GM12892 (cell line): ENCODE results near the gene CDO1.
"Not testable (repeated sequence)": the region's sequence is repeated elsewhere in the genome, so short reads cannot be mapped to it uniquely, and the experiment has no call there.

Source experiments
- DNase-seq: peaks from one replicate; pipeline ENCODE4 v3.0.0; 2011; ENCODE audit not compliant: insufficient read length
- FAIRE-seq: peaks from 2 replicates; lab custom pipeline; 2011; peaks lifted over from hg19 to GRCh38; lab: Jason Lieb, UNC
- POLR2A ChIP-seq: IDR thresholded peaks from 2 replicates; pipeline ENCODE4 v1.6.1; 2011; ENCODE audit warnings: low read depth, low read length, control low read depth
- POLR2AphosphoS5 ChIP-seq: IDR thresholded peaks from 2 replicates; pipeline ENCODE4 v1.6.1; 2011; ENCODE audit warnings: low read depth, low read length, control low read depth
- TAF1 ChIP-seq: IDR thresholded peaks from 2 replicates; pipeline ENCODE4 v1.6.1; 2011; ENCODE audit warnings: low read depth, mild to moderate bottlenecking, control low read depth, low read length, borderline replicate concordance

CDO1 gene

DNA sequence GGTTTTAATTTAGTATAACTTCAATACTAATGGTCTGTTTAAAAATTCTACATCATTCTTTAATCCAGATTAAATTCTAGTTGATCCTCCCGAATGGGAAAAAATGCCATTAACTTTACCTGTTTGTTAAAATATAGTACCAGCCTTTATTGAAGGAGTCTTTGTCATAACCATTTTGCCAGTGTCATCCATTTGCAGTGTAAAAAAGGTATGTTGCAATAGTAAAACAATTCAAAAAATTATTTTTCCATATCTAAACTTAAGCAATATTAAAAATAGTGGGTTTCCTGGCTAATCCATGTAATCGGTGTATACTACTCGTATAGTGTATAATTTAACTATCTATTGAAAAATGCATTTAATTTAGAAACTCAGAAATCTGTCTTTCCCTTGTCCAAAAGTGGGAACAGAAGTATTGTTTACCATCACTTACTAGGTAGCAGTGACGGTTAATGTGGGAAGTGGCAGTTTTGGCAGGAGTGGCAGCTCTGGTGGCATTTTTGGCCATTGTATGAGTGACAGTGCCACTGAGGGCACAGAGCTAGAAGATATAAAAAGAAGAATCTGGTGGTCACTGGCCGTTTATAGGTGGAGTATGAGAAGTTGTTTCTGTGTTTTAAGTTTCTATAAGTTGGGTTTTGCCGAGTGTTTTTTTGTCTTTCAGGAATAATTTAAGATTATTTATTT, 27.1 kb upstream of the CDO1 start:
- FAIRE-seq: no peak
- TF ChIP-seq POLR2A (no peak), TAF1 (no peak), POLR2AphosphoS5 (no peak)
- DNase-seq: no peak

GRCh38 chr5:115842952-115843351, 26.5 kb upstream of the CDO1 start:
- no peak for FAIRE-seq
- TF ChIP-seq POLR2AphosphoS5 (no peak), POLR2A (no peak)
- DNase-seq: no peak

GRCh38 chr5:115842089-115842935, 25.9 kb upstream of the CDO1 start:
- TF ChIP-seq TAF1: no peak
- TF ChIP-seq POLR2A: no peak
- no peak for TF ChIP-seq POLR2AphosphoS5
- peak; percentile 54 for FAIRE-seq
- DNase-seq: peak; percentile 31

DNA sequence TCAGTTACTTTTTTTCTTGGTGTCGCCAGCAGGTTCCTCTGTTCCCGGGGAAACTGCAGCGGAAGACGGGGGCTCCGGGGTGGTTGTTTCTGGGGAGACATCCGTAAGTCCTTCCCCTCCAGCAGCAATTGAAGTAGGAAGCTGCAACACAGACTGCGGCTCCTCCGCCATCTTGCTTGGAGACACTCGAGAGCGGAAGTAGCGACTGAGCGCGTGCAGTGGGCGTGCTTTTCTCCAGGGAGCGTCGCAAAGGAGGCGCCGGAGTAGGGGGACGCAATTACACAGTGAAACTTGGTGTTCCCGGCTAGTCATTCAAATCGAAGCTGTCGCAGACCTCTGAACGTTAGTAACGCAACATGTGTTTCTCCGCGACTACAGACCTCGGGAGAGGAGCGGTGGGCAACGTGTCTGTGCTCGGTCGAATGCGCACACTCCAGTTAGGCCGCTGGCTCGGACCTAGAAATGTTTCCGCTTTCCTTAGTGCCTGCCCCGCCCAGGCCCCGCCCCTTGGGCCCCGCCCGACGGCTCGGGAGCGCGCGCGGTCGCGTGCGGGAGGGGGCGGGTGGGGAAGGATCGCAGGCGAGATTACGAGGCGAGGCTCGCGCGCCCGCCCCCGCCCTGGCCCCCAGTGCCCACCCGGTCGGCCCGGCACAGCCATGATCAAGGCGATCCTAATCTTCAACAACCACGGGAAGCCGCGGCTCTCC, 25.1 kb upstream of the CDO1 start, which contains the start of the genes AP3S1 and ATG12:
Gene AP3S1 (plus strand): TSS at position 554 of the 707 bp plus-strand sequence. CDS start 103 bp downstream, at position 657.
Gene ATG12 (minus strand): TSS at position 184 of the 707 bp plus-strand sequence. CDS start 13 bp downstream, at position 171.
- FAIRE-seq: peak; percentile 98
- TF ChIP-seq POLR2AphosphoS5 (peak; percentile 97), TAF1 (peak; percentile 98), POLR2A (peak; percentile 96)
- peak; percentile 59 for DNase-seq

GRCh38 chr5:115840873-115841272, 24.4 kb upstream of the CDO1 start:
- TF ChIP-seq POLR2A: no peak
- no peak for TF ChIP-seq POLR2AphosphoS5
- TF ChIP-seq TAF1: no peak
- DNase-seq (no peak), FAIRE-seq (peak; percentile 76)

DNA sequence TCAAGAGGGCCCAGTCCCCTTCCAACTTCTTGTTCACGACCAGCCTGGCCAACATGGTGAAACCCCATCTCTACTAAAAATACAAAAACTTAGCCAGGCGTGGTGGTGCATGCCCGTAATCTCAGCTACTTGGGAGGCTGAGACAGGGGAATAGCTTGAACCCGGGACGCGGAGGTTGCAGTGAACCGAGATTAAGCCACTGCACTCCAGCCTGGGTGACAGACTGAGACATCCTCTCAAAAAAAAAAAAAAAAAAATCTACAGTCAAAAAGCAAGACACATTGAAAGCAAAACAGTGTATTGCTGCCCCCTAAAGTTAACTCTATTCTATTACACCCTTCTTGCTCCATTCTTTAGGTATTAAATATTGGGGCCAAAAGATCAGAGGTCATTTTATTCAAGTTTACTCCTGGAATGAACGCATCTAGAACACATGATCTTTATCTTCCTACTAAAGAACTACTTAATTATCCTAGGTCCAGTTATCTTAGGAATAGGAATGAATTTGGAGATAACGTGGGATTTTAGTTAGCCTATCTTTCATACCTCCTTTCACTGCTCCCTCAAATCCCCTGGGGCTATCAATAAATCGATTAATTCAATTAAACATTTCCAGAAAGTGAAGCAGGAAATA, 22.5 kb upstream of the CDO1 start:
- no peak for TF ChIP-seq POLR2A
- no peak for TF ChIP-seq TAF1
- no peak for TF ChIP-seq POLR2AphosphoS5
- no peak for DNase-seq
- peak; percentile 54 for FAIRE-seq

DNA sequence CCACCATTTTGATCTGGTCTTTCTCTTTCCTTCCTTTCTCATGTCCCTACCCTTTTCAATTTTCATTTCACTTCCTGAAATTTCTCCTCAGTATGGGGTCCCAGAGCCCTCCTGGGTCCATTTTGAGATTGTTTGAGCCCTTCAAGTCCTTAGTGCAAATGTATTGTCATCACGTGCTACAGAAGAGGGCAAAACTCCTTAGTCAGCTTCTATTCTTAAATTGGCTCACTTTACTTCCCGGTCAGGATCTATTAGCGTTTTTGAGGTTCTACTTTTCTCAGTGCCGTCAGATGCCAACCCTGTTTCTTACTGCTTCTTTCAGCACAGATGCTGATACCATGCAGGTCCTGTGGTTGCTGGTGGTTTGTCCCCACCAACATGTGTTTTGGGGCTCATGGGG, 19.0 kb upstream of the CDO1 start:
- TF ChIP-seq POLR2AphosphoS5: no peak
- TF ChIP-seq POLR2A: no peak
- DNase-seq (no peak), FAIRE-seq (no peak)

- TF ChIP-seq POLR2AphosphoS5: no peak
- no peak for TF ChIP-seq TAF1
- no peak for TF ChIP-seq POLR2A
- FAIRE-seq: peak; percentile 42
- no peak for DNase-seq
Measured at GRCh38 chr5:115831163-115831768, 14.8 kb upstream of the CDO1 start.

DNA sequence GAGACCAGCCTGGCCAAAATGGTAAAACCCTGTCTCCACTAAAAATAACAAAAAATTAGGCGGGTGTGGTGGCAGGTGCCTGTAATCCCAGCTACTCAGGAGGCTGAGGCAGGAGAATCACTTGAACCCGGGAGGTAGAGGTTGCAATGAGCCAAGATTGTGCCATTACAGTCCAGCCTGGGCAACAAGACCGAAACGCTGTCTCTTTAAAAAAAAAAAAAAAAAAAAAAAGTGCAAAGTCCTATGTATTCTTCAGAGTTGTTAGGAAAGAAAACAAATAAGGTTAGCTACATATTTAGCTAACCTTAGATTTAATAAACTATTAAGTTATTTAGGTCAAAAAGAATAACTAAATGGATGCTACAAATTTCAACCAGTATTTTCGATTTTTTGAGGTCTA, 13.5 kb upstream of the CDO1 start:
- TF ChIP-seq TAF1 (no peak), POLR2A (no peak), POLR2AphosphoS5 (no peak)
- no peak for DNase-seq
- no peak for FAIRE-seq

DNA sequence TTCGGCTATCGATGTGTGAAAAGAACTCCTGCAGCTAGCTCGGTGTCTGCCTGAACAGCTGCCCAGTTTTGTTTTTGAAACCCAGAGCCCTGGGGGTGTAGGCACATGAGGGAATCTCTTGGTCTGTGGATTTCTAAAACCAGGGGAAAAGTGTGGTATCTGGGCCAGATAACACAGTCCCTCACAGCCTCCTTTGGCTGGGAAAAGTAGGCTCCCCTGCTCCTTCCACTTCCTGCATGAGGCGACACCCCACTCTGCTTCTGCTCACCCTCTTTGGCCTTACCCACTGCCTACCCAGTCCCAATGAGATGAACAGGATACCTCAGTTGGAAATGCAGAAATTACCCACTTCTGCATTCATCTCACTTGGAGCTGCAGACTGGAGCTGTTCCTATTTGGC, 9.5 kb upstream of the CDO1 start:
- DNase-seq (no peak), FAIRE-seq (no peak)
- TF ChIP-seq POLR2AphosphoS5 (no peak), TAF1 (no peak), POLR2A (no peak)

GRCh38 chr5:115824983-115825382, 8.5 kb upstream of the CDO1 start:
- not testable (repeated sequence) for FAIRE-seq

More at GRCh38 chr5:115824983-115825382, 8.5 kb upstream of the CDO1 start:
- DNase-seq: not testable (repeated sequence)
